Measurements from ENCODE around the gene RBP2. TPM values are rescaled to one million over a fixed set of nuclear protein-coding genes. Genes with fewer than 3 reads are reported as not detected.

RBP2 gene
- total RNA-seq, 1 donor from 2014 or later = not detected

- no peak for DNase-seq (ENCODE audit: low read depth in 2 of 2)
Observed at GRCh38 chr3:139481116-139481515, 4.8 kb upstream of the RBP2 start.

DNA sequence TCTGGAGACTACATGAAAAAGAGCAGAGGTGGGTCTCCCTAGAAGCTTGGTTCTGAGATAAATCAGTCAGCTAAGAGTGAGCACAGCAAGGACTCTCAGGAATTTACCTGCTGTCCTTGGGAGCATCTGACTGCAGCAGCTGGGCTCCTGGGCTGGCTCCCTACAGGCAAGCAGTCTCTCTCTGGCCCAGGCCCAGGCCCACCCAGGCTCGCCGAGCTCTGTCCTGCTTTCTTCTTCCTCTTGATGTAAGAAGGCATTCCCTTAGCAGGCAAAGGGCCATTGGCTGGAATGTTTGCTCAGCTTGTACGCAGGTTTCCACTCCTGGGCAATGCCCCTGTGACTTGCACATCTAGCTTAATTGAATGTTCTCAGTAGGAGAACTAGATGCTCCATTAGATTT, 4.3 kb upstream of the RBP2 start:
- no peak for DNase-seq (ENCODE audit: low read depth in 2 of 2)

DNA sequence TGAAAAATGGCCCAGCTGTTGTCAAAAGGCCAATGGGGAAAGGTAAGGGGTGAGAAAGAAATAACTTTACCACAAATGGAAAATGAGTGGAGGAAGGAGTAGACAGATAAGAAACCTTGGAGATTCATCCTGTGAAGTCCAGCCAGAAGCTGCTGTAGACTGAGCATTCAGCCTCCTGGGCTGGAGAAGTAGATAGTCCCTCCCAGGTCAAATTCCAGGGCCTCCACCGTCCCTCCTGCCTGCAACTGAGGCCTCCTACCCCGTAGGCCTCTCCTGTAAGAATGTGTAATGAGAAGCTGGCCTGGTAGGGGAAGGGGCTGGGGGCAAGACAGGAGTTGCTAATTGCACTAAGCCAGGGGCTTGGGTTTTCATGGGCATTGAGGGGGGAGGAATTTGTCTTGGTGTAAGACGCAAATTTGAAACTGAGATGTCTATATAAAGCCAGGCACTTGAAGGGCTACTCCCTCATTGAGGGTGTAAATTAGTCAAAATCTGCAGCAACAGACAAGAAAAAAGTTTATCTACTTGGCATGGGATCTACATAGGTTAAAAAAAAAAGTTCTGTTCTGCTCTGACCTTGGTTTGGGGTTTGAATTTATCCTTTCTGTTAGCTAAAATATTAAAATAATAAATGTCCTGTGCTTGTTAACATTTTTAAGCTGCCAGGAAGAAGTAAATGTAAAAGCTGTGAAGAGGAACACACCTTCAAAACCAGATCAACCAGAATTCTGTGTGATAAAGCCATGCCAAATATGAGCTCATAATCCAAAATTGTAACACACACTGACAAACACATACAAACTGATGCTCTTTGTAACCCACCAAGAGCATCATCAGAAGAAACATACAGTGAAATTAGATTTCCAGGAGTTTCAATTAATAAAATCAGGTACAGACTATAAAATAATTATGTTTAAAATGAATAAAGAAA, 1.7 kb upstream of the RBP2 start:
- DNase-seq (ENCODE audit: low read depth in 2 of 2) = no peak

GRCh38 chr3:139473155-139473771, 3.1 kb downstream of the RBP2 start:
- DNase-seq (ENCODE audit: low read depth in 2 of 2) = no peak

GRCh38 chr3:139472380-139473010, 3.8 kb downstream of the RBP2 start:
- no peak for DNase-seq (ENCODE audit: low read depth in 2 of 2)

DNA sequence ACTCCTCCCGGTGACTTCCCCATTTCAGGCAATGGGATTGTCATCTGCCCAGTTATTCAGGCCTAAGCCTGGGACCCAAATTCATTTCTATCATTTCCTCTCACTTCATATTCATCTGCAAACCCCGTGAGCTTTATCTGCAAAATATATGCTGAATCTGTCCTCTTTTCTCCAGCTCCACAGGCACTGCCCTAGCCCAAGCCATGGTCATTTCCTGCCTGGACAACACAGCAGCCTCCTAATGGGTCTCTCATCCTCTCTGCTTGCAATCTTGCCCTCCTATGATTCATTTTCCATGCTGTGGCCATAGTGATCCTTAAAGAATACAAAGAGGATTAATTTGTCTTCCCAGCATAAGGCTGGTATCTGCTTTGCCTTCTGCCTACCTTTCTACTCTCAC, 6.1 kb downstream of the RBP2 start:
- DNase-seq (ENCODE audit: low read depth in 2 of 2) = no peak

DNA sequence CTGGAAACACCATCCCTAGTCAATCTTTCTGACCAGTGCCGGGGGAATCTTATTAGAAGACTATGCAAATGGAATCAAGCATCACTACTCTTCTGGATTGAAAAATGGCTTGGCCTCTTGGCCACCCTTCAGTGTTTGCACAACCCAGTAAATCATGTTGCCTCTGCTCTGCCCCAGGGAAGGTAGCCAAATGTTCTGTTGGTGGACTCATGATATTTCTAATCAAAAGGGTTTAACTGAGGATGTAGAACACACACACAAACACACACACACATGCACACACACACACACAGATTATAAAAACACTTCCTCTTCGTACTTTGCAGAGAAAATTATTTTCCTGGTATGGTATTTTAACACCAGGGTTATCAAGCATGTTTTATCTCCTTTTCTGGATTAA, 7.9 kb downstream of the RBP2 start:
- DNase-seq (ENCODE audit: low read depth in 2 of 2) = no peak

DNA sequence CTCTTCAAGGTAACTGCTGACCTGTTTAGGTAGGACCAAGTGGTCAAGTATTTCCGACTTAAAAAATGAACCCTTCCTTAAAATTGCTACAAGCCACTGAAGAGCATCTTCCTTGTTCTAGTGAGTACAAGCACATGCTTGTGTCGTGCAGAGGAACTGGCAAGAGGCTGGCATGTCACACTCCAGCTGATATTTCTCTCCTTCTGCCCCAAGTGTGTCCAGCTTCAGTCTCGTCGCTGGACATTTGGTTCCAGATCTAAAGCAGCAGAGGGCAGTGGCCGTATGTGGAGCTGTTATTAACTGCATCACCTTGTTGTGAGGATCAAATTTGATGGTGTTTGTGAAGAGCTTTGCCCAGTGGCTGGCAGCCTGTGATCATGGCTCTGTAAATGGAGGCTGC, 10.0 kb downstream of the RBP2 start:
- peak in 1 of 2 donors; percentile 4 for DNase-seq (ENCODE audit: low read depth in 2 of 2)

DNA sequence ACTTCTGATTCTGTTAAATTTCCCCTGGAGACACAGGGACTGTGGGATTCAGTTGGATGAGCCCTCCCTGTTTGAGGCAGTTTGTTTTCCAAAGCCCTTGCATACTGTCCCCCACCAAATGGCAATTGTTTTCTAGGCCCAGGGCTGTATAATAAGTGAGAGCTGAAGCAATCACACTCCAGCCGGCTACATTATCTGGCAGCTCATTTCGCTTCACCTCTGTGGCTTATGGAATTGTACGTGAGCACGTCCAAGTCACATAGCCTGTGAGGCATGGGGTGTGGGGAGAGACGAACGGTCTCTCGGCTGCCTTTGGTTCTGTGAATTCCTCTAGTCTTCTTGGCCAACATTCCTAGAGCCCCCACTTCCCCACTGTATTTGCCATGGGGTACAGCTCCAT, 10.7 kb downstream of the RBP2 start:
- DNase-seq (ENCODE audit: low read depth in 2 of 2) = no peak

DNA sequence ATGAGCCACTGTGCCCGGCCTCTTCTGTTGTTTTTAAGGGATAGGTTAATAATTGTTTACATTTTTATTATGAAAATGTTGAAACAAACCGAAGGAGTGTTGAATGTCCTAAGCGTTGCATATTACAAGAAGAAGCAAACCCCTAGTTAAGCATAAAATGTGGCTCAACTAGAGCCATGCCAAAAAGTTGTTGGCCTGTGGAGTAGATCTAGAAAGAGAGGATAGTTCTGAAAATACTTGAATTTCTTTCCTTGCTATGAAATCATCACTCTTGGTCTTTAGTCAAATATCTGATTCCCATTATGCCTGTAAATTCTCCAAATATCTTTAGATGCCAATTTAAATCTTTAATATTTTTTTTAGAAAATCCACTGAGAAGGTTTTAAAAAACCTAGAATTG, 12.8 kb downstream of the RBP2 start:
- no peak for DNase-seq (ENCODE audit: low read depth in 2 of 2)

- no peak for DNase-seq (ENCODE audit: low read depth in 2 of 2)
Observed at GRCh38 chr3:139460529-139460928, 15.8 kb downstream of the RBP2 start.

DNA sequence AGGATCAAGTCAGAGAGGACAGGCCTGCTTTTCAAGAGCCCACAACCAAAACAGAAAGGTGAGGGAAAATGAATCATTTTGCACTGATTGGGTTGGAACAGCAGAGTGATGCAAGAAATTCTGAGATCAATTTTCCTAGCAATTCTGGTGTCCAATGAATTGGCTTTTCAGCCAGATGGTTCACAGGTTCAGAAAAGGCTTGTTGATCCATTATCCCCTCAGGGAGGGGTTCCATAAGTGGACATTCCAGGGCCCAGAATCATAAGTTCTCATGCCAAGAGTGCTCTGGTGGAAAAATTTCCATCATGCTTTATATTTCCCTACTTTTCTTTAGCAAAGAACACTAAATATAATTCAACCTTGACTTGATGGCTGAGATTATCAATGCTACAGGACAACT, 16.2 kb downstream of the RBP2 start:
- no peak for DNase-seq (ENCODE audit: low read depth in 2 of 2)

DNA sequence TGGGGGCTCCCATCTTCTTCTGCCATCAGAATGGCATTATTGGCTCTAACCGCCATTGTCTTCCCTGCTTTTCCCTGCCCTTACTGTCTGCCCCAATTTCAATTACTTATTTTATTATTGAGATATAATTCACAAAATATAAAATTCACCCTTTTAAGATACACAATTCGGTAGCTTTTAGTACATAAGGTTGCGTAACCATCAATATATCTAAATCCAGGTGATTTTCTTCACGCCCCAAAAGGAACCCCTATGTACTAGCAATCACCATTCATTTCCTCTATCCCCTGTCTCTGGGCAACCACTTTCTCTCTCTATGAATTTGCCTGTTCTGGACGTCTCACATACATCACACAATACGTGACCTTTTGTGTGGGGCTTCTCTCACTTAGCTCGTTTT, 18.0 kb downstream of the RBP2 start:
- DNase-seq (ENCODE audit: low read depth in 2 of 2) = no peak

DNA sequence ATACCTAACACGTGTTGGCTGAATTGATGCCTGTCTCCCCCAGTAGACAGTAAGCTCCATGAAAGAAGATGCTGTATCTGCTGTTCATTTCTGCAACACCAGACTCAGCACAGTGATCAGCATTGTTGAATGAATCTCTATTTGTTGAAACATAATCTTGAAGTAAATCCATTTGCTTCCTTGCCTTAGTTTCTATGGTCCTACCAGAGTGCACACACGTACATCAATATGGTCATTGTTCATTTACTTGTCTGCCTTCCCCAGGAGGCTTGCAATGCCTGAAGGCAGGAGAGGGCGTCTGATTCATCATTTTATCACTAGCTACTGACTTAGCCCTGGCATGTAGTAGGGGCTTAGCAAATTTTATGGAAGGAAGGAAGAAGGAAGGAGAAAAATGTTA, 19.2 kb downstream of the RBP2 start:
- DNase-seq (ENCODE audit: low read depth in 2 of 2) = no peak

- no peak for DNase-seq (ENCODE audit: low read depth in 2 of 2)
Observed at GRCh38 chr3:139456386-139456785, 19.9 kb downstream of the RBP2 start.

- peak in 1 of 2 donors; percentile 5 for DNase-seq (ENCODE audit: low read depth in 2 of 2)
Observed at GRCh38 chr3:139455855-139456254, 20.5 kb downstream of the RBP2 start.

- DNase-seq (ENCODE audit: low read depth in 2 of 2) = no peak
Observed at GRCh38 chr3:139455206-139455605, 21.1 kb downstream of the RBP2 start.

- DNase-seq (ENCODE audit: low read depth in 2 of 2) = no peak
Observed at GRCh38 chr3:139454346-139454745, 22.0 kb downstream of the RBP2 start.

GRCh38 chr3:139450159-139450558, 26.2 kb downstream of the RBP2 start:
- DNase-seq (ENCODE audit: low read depth in 2 of 2) = no peak

DNA sequence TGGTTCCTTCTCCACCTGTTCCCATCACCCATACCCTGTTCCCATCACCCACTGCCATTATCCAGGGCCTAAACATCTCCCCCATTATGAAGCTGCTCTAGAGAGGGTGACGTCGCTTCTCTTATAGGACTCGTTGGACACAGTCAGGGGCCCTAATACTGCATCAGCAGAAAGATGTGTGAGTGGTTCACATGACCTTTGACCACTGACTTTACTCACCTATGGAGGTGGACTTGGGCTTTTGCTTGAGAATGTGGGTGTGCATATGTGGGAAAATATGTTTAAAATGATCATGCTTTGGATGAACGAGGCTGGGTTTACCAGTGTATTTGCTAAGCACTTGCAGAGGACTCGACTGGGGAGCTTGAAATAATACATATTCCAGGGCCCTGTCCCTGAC, 26.8 kb downstream of the RBP2 start:
- DNase-seq (ENCODE audit: low read depth in 2 of 2) = no peak

DNA sequence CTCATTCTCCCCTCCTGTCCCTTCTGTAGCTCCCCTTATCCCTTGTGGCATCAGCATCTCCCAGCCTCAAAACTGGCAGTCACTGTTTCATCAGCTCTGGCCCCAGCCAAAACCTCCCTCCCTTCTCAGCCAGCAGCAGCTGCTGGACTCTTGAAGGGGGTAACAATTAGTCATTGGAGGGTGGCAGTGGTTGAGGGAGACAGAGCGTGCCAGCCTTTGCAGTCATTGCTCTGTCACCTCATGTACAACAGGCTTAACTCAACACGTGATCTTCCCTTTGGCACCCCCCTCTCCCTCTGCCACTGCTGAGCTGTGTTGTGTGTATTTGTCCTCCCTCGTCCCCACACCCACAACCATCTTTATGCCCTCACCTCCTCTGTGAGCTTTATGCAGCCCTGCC, 28.2 kb downstream of the RBP2 start:
- no peak for DNase-seq (ENCODE audit: low read depth in 2 of 2)

DNA sequence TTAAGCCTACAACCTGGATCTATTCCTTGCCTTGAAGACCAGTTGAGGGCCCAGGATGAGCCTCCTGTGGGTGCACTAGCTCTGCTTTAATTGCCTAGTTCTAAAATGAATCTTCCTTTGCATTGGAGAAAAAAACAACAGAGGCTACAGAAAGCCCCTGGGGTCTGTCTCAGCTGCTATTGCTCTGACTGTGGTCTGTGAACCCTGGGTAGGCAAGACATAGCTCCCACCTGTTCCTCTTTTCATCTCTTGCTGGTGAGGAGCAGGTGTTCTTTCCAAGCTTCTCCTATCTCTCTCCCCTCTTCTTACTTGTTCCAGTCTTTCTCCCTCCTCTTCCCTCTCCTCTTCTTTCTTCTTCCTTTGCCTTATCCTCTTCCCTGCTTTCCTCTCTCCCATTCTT, 28.8 kb downstream of the RBP2 start:
- DNase-seq (ENCODE audit: low read depth in 2 of 2) = no peak

DNA sequence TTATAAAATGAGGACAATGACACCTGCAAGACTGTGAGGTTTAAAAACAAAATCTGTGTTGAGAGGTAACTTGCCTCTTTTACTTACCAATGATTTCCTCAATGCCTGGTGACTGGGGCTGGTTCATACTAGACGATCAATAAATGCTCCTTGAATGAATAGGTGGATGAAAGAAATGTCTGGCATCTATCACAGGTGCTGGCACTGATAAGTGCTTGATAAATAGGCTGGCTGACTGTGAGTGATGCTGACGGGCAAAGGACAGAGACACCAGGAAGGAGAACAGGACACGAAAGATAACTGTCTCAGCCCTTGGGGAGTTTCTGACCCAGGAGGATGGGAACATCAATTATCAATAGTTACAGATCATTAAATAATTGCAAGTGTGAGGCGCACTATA, 31.9 kb downstream of the RBP2 start:
- DNase-seq (ENCODE audit: low read depth in 2 of 2) = no peak

Data from lung microvascular endothelial cell (primary cell).